Ascending aorta (tissue), 2 donors: ENCODE measurements around the gene CDHR2. TPM values are rescaled to one million over a fixed set of nuclear protein-coding genes. Genes with fewer than 3 reads are reported as not detected.

Experiments used
- DNase-seq, 2 donors: peaks; one replicate each; pipeline ENCODE4 v3.0.0-alpha.2; 2019; ENCODE audit warnings: low spot score in 2 of 2
- H3K27ac ChIP-seq, 2 donors: fragments of 200-600 bp; sonication (generic); one replicate each; pipeline ENCODE4 v1.5.1; 2016 to 2017; ENCODE audit warnings: mild to moderate bottlenecking in 1 of 2
- H3K27me3 ChIP-seq: fragments of 200-600 bp; sonication (generic); one replicate; pipeline ENCODE4 v1.5.1; 2017
- H3K36me3 ChIP-seq, 2 donors: fragments of 200-600 bp; sonication (generic); one replicate each; pipeline ENCODE4 v1.5.1; 2016
- H3K4me1 ChIP-seq, 2 donors: fragments of 200-600 bp; sonication (generic); one replicate each; pipeline ENCODE4 v1.5.1; 2016 to 2017; ENCODE audit warnings: mild to moderate bottlenecking in 1 of 2
- H3K4me3 ChIP-seq, 2 donors: fragments of 200-600 bp; sonication (generic); one replicate each; pipeline ENCODE4 v1.5.1; 2016 to 2017; ENCODE audit warnings: mild to moderate bottlenecking in 1 of 2
- H3K9me3 ChIP-seq, 2 donors: fragments of 200-600 bp; sonication (generic); one replicate each; pipeline ENCODE4 v1.5.1; 2016
- CTCF ChIP-seq, 3 experiments: fragments of 200-600 bp in 2 of 3; fragments of 450-650 bp in 1 of 3; sonication (generic) in 2 of 3; IDR thresholded peaks; one replicate each; pipeline ENCODE4 v1.5.1; 2016 to 2019; ENCODE audit warnings: antibody characterized with exemption in 3 of 3, mild to moderate bottlenecking in 1 of 3, moderate library complexity in 1 of 3
- intact Hi-C: fragments of 100-400 bp; cut with DNase I; formaldehyde crosslinking; loops from one replicate; pipeline ENCODE4 v1.15.1; 2023
- total RNA-seq: library from RNA; depleted of rRNA; stranded (reverse); fragments of >200 nt; gene quantifications from one replicate; pipeline ENCODE4 v1.1.0, GENCODE V29; 2016

CDHR2 gene
- total RNA-seq, 1 donor from 2014 or later, result not detected

GRCh38 chr5:176532795-176533194, 16.3 kb upstream of the CDHR2 start:
- Histone ChIP-seq H3K27ac (no peak overlapping the region), H3K9me3 (no peaks in the 10 kb centered on the region), H3K4me1 (peaks cover 10 to 32% of the 10 kb centered on the region in 2 donors), H3K4me3 (no peak overlapping the region), H3K36me3 (peaks cover 43 to 46% of the 10 kb centered on the region in 2 donors), H3K27me3 (no peaks in the 10 kb centered on the region)
- TF ChIP-seq CTCF (IDR thresholded peaks at IDR 0.05), result no peak
- intact Hi-C loops, result no loop called here
- DNase-seq, result no peak

GRCh38 chr5:176533390-176533789, 15.8 kb upstream of the CDHR2 start:
- intact Hi-C loops, result no loop called here
- H3K4me1 ChIP-seq, result peaks cover 10 to 36% of the 10 kb centered on the region in 2 donors
- DNase-seq, result no peak

GRCh38 chr5:176533894-176534611, 15.1 kb upstream of the CDHR2 start:
- intact Hi-C loops, result no loop called here
- Histone ChIP-seq H3K4me3 (peak overlapping the region; percentile 7 to 85), H3K27ac (peak overlapping the region; percentile 6 to 91), H3K9me3 (no peaks in the 10 kb centered on the region), H3K4me1 (peaks cover 10 to 39% of the 10 kb centered on the region in 2 donors), H3K27me3 (no peaks in the 10 kb centered on the region), H3K36me3 (peaks cover 31 to 34% of the 10 kb centered on the region in 2 donors)
- no peak for TF ChIP-seq CTCF (IDR thresholded peaks at IDR 0.05)
- no peak for DNase-seq

More at GRCh38 chr5:176533390-176533789, 15.8 kb upstream of the CDHR2 start:
- Histone ChIP-seq H3K27me3 (no peaks in the 10 kb centered on the region), H3K27ac (peak overlapping the region in 1 of 2 donors; percentile 10), H3K9me3 (no peaks in the 10 kb centered on the region), H3K4me3 (peak overlapping the region in 1 of 2 donors; percentile 17), H3K36me3 (peaks cover 38 to 40% of the 10 kb centered on the region in 2 donors)
- no peak for TF ChIP-seq CTCF (IDR thresholded peaks at IDR 0.05)

- Histone ChIP-seq H3K36me3 (peaks cover 26 to 28% of the 10 kb centered on the region in 2 donors), H3K9me3 (no peaks in the 10 kb centered on the region), H3K4me1 (peaks cover 10 to 39% of the 10 kb centered on the region in 2 donors), H3K27me3 (no peaks in the 10 kb centered on the region), H3K4me3 (peak overlapping the region; percentile 76 to 85), H3K27ac (peak overlapping the region; percentile 91 to 97)
- DNase-seq, result no peak
- intact Hi-C loops, result loop anchor here (5.0 kb wide), 1 partner anchor 473 kb away; the partner anchor contains the start of gene UIMC1
- TF ChIP-seq CTCF (IDR thresholded peaks at IDR 0.05), result no peak
These were observed 14.5 kb upstream of the CDHR2 start for GRCh38 chr5:176534640-176535039.

- peak overlapping the region; percentile 91 to 97 for H3K27ac ChIP-seq
- TF ChIP-seq CTCF (IDR thresholded peaks at IDR 0.05), result no peak
- intact Hi-C loops, result loop anchor here (5.0 kb wide), 1 partner anchor 472 kb away; the partner anchor contains the start of gene UIMC1
These were observed 14.0 kb upstream of the CDHR2 start for GRCh38 chr5:176535101-176535663.

More at GRCh38 chr5:176535101-176535663, 14.0 kb upstream of the CDHR2 start:
- Histone ChIP-seq H3K27me3 (no peaks in the 10 kb centered on the region), H3K9me3 (no peaks in the 10 kb centered on the region), H3K4me1 (peaks cover 10 to 39% of the 10 kb centered on the region in 2 donors), H3K36me3 (peaks cover 20 to 23% of the 10 kb centered on the region in 2 donors), H3K4me3 (peak overlapping the region; percentile 76 to 85)
- DNase-seq, result no peak
